GM19240 (cell line): ENCODE data around the gene GMDS.

Experiments
- DNase-seq: peaks from one replicate; pipeline ENCODE4 v3.0.0; 2011; ENCODE audit warnings: low spot score; ENCODE audit not compliant: insufficient read length

Gene GMDS

GRCh38 chr6:1595271-1596087 lies 649.9 kb downstream of the GMDS start:
- no peak for DNase-seq

DNA sequence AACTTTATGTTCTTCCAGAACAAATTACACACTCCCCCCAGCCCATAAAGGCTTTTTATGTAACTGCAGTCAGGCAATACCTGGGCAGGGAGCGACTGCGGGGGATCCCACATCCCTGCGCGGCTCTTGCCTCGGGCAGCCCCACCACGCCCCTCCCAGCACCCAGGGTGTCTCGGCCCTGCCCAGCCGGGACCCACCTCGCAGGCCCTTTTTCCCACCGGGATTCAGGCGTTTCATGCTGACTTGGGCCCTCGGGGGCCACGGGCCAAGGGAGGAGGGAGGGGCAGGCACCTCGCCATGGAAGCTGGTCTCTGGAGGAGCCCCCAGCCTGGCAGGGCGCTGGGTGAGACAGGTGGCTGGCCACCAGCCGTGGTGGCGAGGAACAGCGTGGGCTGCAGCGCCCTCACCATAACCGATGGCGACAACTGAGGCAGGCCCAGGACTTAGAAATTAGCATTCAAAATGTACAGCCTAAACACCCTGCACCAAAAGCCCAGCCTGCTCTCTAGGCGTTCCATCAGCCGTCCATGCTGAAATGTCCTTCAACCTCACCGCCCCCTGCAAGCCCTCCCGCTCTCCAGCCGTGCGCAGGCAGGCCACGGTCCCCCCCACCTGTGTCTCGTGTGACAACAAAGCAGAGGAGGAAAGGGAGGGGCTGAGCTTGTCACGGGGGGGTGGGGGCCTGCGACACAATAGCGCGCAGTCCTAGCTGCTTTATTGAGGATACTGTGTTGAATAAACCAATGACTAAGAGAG lies 650.8 kb downstream of the GMDS start:
- DNase-seq, result no peak

DNA sequence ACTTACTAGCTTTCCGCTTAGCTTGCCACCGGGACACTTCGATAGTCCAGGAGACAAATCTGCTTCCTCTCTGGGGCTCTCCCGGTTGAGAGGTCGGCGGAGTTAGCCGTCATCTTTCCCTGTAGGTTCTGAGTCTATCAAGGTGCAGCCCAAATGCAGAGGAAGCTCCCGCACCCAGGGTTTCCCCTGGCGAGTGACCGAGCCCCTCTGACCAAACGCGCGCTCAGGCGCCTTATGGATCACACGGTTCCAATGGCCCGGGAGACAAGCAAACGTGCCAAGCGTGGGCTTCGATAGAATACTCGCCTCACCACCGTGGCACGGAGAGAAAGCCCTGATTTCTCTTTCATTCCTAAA lies 651.5 kb downstream of the GMDS start:
- no peak for DNase-seq

- DNase-seq, result no peak
Observed at GRCh38 chr6:1593286-1593957, 652.0 kb downstream of the GMDS start.

GRCh38 chr6:1592852-1593251 lies 652.6 kb downstream of the GMDS start:
- no peak for DNase-seq

GRCh38 chr6:1591926-1592325 lies 653.5 kb downstream of the GMDS start:
- no peak for DNase-seq

GRCh38 chr6:1591243-1591642 lies 654.2 kb downstream of the GMDS start:
- no peak for DNase-seq

DNA sequence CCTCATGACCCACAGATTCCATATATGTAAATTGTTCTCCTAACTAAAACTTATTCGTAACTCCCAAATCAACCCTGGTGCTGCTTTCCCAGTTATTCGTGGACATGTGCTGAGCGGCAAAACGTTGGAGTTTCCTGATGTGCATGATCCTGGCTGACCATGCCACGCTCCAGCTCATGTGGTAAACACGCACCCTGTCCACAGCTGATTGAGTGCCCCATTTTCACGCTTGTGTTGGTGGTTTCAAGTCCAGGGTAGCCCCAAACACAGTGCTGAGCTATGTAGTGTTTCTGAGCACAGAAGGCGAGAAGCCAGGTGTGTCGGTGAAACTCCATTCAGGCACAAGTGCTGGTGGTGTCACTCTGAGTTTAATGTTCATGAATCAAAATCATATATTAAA lies 654.8 kb downstream of the GMDS start:
- no peak for DNase-seq

DNA sequence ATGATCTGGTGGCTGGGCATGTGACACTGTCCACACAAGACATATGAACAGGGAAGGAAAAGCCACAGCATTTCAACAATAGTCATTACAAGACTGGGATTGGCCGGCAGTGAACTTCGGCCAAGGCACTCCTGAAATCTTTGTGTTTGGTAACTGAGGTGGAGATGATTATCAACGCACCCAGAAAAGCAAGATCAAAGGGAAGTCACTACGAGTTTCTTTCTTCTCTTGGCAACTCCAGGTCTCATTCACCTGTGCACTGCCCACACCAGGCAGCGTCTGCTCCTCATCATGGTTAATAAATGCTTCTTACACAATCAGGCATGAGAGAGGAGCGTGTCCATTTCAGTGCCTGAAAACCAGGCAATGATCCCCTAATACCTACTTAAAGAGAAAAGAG lies 656.2 kb downstream of the GMDS start:
- DNase-seq, result no peak

- DNase-seq, result no peak
Observed at GRCh38 chr6:1587977-1588376, 657.4 kb downstream of the GMDS start.

GRCh38 chr6:1587546-1587945 lies 657.9 kb downstream of the GMDS start:
- no peak for DNase-seq

DNA sequence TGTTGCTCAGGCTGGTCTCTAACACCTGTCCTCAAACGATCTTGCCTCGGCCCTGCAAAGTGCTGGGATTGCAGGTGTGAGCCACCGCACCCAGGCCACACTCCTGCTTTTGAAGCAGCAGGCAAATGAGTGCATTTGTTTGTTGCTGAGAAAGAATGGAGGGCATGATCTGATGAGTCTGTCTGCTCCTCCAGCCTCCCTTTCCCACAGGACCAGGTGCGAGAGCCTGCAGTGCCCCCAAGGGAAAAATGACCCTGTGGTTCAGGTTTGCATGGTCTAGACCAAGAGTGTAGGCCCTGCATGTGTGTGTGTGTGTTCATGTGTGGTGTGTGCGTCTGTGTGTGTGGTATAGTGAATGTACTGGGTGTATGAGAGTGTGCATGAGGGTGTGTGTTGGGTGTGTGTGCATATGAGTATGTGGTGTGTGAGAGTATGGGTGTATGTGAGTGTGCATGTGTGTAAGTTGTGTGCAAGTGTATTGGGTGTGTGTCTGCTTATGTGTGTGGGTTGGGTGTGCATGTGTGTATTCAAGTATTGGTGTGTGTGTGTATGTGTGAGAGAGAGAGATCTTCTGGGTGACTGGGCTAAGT lies 658.4 kb downstream of the GMDS start:
- no peak for DNase-seq

DNA sequence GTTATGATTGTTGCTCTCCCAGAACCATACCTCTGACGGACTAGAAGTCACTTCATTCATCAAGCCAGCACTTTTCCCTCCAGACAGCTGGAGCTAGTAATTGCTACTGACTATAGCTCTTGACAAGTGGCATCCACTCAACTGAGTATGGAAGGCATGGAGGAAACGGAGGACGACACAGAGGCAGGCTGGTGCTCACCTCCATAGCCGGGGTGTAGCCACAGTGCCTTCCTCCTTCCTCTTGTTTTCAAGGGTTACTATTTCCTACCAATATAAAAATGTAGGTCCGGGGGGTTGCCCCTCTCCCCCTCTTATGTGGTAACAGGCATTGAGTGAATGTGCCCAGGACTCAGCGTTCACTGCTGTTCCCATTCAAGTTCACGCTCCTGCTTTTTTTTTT lies 659.1 kb downstream of the GMDS start:
- no peak for DNase-seq

DNA sequence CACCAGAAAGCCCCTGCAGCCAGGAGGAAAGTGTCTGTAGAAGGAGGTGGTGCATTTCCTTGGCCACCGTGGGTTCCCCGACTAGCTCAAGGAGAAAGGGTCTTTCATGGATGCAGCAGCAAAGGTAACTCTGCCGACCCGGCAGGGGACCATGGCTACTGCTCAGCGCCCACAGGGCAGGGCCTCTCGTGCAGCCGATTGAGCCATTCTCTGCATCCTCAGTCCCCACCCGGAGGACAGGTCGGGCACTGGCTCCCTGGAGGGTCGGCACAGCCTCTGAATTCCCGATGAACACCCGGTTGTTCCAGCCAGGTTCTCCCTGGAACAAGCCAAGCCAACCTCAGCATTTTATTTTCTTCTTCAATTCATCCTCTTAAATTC lies 659.7 kb downstream of the GMDS start:
- DNase-seq, result no peak

DNA sequence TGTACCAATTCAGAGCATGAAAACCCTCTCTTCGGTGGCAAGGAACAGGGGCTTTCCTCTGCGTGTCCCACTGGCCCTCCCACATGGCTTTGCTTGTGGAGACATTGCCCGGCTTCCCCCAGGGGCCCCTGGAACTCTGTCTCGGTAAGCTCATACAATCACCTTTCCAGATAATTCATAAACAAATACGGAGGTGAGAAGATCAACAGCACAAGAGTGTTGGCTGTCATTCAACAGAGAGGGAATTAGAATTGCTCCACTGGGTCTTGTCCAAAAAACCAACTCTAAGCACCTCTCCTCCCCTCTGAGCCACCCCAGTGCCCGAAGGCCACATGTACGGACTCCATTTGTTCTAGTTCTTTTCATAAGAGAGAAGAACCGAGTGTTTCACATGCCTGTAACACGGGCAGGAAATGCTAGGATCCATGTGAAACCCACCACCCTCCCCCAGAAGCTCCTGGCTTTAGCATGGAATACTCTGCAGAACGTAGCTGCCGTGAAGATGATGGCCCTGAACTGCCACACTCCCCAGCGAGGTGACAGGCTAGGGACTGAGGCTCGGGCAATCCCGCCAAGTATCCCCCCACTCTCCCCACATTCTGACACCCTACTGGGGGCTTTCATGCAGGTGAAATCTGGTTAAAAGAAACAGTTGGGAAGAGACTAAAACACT lies 660.3 kb downstream of the GMDS start:
- DNase-seq, result no peak

DNA sequence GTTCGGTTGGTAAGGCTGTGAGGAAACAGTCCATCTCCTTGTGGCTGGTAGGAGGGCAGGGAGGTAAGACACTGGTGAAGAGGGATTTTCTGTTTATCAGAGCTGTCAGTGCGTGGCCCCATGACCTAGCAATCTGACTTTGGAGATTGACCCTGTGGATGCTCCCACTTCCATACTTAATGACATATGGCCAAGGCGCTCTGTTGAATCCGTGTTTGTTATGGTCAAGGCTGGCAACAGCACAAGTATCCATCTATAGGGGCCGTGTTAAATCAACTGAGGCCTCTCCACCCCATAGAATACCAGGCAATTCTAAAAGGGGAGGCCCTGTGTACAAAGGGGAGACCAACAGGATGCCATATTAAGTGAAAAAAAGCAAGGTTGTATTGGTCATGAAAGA lies 661.3 kb downstream of the GMDS start:
- DNase-seq, result no peak

- no peak for DNase-seq
Observed at GRCh38 chr6:1581120-1581991, 664.0 kb downstream of the GMDS start.

GRCh38 chr6:1580585-1580984 lies 664.8 kb downstream of the GMDS start:
- DNase-seq, result no peak

- no peak for DNase-seq
Observed at GRCh38 chr6:1580109-1580508, 665.3 kb downstream of the GMDS start.

DNA sequence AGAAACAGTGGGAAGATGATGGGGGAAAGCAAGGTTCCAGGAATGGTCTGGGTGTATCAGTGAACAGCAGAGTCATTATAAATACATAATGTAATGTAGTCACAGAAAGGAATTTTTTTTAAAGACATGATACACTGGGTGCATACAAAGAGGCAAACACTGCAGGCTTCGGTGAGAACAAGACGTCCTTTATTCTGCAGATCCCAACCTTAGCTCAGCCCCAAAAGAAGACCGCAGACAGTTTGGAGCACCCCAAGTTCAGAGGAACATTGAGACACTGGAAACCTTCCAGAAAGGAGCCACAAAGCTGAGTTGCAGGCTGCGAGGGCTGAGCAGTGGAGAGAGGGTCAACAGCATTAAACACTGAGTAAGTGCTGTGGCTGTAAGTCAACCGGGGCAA lies 666.3 kb downstream of the GMDS start:
- DNase-seq, result no peak
